Activated T-cell treated with anti-CD3 and anti-CD28 coated beads for 48 hours (primary cell): ENCODE measurements around the gene HAPSTR1.
"Not testable (repeated sequence)": the region's sequence is repeated elsewhere in the genome, so short reads cannot be mapped to it uniquely, and the experiment has no call there.

Experiments used
- DNase-seq: peaks from one replicate; pipeline ENCODE4 v3.0.0-alpha.2; 2020; ENCODE audit warnings: low read depth

Gene HAPSTR1

DNA sequence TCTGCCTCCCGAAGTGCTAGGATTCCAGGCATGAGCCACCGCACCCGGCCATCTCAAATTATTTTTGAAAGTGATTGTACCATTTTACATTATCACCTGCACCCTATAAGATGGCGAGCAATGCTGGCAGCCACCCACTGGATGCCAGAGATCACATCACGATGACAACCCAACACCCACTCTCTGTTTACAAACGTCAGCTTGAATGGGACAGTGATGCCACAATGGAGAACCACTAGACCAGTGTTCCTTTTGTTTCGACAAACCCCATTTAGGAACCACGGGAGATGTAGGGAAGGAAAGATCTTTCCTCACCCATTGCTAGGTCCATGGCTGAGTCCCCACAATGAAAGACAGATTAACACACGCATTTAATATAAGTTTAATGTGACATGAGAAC is 20.1 kb upstream of the HAPSTR1 start:
- no peak for DNase-seq

DNA sequence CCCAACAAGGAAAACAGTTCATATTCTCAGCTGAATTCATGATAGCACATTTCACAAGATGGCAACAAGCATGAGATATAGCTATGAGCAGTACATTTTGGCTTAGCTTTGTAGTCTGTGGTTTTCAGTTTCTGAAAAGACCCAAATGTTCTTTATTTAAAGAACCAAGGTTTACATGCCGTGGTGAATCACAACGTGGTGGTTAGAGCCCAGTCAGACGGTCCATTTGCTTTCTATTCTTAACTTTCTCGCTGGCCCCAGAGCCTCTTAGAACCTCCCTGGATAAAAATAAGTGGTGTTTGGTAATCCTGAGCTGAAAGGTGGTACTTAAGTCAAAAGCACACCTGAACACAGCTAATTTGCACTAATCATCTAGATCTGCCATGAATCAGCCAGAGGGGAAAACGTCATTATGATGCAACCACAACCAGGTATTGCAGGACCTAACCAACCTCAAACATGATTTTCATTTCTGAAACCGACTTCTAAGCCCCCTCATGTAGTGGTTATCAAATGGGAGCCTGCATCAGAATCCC is 18.6 kb upstream of the HAPSTR1 start:
- DNase-seq: peak; percentile 30

DNA sequence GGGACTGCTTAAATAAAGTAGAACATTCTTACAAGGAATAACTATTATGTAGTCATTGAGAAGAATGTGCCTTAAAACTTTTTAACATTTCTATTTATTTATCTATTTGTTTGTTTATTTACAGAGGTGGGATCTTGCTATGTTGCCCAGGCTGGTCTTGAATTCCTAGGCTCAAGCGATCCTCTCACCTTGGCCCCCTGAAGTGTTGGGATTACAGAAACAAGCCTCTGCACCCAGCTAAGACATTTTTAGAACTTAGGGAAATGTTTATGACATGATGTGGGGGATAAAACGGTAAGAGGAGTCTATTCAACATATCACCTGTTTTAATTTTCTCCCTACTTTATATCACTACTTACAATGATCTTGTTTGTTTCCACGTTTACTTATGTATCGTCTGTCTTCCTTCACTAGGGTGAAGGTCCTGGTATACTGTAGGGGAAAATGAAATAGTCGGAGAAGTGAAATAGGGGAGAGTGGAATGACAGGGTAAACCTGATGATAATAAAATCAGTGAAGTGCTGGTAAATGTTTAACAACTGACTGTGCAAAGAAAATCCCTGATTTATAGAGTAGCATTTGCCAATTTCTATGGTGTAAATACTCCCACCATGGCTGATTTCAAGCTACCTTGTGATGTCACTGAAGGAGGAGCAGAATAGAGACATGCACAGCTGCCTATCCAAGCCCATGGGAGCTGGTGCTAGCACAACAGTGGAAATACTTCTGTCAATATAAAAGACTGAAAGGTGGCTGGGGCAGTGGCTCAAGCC is 16.0 kb upstream of the HAPSTR1 start:
- DNase-seq: no peak

DNA sequence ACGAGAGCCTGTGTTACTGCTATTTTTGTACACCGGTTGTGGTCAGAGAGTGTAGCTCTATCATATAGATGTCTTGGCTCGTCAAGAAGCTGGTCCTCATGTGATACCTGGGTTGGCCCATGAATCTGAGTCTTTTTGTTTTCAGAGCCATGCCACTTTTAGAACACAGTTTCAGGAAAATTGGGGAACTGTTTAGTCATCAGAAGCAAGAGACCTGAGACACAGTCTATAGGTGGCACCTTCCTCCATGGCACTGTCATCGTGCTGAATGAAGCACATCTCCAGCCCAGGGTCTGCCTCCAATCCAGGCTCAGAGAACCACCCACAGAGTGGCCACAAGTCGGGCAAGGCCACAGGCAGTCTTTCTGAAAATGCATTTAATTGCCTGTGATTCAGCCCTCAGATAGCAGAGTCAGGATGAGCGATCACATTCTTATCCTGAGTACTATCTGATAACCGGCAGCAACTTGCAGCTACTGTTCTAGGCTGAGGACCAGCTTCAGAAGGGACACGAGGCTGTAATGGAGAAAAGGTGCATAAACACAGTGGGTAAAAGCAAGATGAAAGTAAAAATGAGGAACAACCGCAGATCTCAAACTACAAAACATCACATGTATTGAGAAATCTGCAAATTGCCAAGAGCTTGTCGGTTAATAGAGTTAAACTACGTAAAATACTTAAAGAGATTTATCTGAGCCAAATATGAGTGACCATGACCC is 14.2 kb upstream of the HAPSTR1 start:
- DNase-seq: peak; percentile 44

DNA sequence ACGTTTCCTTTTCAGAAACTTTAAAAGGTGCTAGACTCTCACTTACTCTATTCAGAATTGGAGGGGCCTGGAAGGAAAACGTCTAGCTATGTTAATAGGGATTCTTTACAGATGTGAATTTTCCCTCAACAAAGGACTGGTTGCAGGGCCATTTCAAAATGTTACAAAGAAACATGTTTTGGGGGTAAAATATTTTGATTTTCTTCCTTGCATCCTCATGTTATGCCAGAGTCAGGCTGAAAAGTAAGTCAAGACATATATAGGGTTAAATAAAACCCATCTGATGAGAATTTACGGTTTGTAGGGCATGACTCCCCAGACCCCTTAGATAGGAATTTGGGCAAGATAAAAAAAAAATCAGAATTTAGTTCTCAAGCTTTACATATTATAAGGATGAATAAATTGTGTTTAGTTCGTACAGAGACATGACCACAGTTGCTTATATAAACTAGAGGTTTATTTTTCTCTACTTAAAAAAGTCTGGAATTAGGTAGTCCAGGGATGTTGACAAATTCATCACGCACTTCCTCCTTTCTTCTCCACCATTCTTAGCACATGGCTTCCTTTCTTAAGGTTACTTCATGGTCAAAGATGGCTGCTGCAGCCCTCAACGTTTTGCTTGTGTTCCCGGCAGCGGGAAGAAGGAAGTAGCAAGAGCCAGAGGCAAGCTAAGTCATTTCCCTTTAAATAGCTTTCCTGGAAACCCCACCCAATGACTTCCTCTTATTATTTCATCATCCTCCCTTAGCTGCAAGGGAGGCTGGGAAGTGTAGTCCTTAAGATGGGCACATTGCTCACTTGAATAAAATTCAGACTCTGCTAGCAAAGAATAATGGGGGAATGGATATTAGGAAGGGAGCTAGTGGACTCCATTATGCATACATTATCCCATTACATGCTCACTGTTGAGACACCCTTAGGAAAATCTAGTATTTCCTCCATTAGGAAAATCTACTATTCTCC is 12.7 kb upstream of the HAPSTR1 start:
- not testable (repeated sequence) for DNase-seq

DNA sequence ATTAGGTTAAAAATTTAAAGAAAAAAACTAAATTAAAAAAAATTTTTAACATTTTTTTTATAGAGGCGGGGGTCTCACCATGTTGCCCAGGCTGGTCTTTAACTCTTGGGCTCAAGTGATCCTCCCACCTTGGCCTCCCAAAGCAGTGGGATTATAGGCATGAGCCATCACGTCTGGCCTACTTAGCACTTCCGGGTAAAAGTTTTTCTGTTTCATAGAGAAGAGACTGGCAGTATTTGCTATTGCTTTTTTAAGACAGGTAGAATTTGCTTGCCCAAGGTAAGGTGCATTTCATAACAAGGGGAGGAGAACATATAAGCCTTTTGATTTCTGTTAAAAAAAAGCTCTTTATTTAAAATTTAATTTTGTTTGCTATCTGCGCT is 12.0 kb upstream of the HAPSTR1 start:
- DNase-seq: no peak

DNA sequence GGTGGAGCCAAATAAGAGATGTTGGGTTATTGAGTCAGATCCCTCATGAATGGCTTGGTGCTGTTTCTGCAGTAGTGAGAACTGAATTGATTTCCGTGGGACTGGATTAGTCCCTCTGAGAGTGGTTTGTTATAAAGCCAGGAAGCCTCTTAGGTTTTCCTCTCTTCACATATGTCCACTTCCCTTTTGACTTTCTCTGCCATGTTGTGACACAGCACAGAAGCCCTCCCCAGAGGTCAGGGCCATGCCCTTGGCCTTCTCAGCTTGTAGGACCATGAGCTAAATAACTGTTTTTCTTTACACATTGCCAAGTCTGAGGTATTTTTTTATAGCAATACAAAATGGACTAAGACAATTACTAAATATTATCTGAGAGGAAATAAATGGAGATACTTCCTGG is 10.3 kb upstream of the HAPSTR1 start:
- DNase-seq: no peak

DNA sequence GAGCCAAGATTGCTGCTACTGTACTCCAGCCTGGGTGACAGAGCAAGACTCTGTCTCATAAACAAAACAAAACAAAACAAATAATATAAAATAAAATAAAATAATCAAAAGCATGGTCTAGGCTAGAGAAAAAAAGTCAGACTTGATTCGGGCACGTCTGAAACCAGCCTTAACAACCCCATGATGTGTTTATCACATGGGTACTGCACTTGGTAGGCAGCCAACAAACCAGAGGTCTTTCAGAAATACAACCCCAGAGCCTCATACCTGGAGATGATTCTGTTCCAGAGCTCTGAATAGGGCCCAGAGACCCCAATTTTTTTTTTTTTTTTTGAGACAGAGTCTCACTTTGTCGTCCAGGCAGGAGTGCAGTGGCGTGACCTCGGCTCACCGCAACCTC is 9.6 kb upstream of the HAPSTR1 start:
- no peak for DNase-seq

DNA sequence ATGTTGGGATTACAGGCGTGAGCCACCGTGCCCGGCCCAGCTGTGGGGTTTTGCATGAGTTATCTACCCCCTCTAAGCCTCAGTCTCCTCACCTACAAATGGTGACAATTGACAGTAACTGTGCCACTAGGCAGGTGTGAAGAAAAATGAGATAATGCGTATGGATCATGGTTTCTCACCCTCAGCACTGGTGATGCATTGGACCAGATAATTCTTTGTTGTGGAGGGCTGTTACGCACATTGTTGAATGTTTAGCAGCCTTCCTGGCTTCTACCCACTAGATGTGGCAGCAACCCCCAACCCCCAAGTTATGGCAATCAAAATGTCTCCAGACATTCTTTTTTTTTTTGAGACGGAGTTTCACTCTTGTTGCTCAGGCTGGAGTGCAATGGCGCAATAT is 9.0 kb upstream of the HAPSTR1 start:
- no peak for DNase-seq

DNA sequence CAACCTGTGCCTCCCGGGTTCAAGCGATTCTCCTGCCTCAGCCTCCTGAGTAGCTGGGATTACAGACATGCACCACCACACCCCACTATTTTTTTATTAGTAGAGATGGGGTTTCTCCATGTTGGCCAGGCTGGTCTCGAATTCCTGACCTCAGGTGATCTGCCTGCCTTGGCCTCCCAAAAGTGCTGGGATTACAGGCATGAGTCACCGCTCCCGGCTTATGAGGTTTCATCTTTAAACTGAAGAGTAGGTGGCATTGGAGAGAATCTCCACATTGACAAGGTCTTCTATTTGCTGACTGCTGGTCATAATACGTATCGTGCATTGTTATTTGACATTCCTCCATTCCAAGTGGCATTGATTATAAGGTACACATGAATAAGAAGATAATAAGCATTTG is 3.7 kb upstream of the HAPSTR1 start:
- not testable (repeated sequence) for DNase-seq

DNA sequence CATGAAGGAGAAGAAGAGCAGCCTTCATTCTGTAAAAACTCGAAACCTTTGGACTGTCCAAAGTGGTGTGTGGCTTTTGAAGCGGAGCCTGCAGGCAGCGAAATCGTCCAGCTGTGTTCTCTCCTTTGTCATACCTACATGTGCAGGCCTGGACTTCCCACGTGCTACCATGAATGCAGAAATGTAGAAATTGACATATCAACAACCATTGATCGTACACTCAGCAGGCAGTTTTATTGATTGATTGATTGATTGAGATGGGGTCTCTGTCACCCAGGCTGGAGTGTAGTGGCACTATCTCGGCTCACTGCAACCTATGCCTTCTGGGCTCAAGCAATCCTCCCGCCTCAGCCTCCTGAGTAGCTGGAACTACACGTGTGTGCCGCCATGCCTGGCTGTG is 2.6 kb upstream of the HAPSTR1 start:
- DNase-seq: no peak

DNA sequence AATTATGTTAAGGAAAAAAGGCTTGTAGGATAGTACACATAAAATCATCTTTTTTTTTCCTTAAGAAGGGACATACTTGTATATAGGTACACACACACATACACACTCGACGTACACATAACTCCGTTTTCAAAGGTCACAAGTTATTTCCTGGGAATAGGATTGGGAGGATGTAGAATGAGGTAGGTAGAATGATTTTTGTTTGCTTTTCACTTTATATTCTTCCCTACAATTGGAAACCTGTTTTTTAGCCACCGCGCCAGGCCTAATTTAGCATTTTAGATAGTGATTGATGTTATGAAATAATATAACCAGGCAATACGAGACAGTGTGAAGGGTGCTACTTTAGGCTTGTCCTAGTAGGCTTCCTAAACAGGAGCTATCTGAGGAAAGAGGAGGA is 1.8 kb upstream of the HAPSTR1 start:
- DNase-seq: no peak

DNA sequence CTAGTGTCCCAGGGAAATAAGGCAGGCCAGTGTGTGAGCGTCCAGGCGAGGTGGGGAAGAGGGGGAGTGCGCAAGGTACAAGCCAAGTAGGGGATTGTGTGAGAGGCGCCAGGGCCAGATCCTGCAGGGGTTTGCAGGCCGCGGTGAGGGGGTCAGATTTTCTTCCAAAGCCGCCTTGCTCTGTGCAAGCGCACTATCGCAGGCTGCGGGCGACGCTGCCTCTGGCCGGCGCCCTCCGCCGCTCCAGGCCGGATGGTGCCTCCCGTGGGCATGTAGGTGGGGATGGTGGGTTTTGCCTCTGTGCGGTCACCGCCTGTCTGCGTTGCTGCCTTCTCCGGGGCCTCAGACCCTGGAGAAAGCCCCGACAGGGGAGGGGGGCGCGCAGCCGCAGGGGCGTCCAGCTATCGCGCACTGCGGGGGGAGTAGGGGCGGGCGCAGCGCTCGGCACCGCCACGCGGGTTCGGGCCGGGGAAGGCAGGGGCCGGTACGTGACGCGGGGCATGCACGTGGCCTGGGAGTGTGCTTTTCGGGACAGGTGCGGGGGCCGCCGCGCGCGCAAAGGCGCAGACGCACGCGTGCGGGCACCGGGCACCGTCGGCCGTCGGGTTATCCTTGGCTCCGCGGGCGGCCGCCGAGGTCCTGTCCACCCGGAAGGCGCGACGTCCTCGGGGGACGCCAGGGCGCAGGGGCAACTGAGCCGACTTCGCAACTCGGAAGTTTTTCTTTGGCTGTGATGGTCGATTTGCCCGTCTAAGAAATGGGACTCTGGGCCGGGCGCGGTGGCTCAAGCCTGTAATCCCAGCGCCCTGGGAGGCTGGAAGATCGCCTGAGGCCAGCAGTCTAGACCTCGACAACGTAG is 1.1 kb upstream of the HAPSTR1 start:
- DNase-seq: peak; percentile 46

DNA sequence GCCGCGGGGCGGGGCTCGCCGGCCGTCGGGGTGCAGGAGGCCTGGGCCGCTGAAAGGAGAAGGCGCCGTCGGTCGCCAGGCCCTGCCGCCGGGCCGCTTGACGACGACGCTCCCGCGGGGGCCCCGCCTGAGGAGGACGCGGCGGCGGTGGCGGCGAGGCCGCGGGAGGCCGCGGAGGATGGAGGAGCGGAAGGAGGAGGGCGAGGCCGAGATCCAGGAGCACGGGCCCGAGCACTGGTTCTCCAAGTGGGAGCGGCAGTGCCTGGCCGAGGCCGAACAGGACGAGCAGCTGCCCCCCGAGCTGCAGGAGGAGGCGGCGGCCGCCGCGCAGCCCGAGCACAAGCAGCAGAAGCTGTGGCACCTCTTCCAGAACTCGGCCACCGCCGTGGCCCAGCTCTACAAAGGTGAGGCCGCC is 430 bp downstream of the HAPSTR1 start:
- no peak for DNase-seq

DNA sequence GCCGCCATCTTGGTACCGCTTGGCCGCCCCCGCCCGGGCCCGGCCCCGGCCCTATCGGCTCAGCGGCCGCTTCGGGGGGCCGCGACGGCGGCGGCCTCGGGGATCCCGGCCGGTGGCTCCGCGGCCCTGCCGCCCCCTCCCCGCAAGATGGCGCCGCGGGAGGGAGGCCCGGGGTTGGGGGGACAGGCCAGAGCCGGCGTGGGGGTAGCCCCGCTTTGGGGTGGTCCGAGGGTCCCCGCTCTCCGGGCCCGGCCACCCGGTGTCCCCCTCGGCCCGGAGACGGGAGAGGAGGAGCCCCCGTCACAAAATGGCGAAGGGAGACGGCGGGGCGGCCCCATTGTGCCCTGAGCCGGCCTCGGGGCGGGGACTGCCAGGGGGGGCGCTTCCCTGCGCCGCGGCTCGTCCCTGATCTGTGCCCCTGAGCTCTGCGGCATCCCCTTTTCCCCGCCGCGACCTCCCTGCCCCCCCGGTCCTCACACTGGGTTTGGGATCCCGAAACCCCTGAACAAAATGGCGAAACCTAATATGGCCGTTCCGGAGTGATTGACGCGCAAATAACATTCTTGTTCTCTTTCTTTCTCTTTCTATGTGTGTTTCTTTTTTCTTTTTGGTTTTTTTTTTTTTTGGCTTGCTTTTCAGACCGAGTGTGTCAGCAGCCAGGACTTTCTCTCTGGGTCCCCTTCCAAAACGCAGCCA is 986 bp downstream of the HAPSTR1 start:
- DNase-seq: peak; percentile 48

DNA sequence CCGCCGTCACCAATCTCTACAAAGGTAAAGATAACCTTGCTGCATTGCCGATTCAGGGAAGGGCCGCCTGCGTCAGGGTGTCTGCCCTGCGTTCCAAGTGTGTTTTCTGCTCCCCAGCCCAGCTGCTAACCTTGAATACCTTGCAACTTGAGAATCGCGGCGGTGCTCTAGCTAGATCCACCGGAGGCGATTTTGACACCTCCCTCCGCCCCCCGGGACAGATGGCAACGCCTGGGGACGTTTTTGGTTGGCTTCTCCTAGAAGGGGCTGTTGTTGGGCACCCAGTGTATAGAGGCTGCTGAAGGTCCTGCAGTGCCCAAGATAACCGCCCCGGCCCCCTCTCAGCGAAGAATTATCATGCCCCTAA is 1.5 kb downstream of the HAPSTR1 start:
- DNase-seq: peak; percentile 34

DNA sequence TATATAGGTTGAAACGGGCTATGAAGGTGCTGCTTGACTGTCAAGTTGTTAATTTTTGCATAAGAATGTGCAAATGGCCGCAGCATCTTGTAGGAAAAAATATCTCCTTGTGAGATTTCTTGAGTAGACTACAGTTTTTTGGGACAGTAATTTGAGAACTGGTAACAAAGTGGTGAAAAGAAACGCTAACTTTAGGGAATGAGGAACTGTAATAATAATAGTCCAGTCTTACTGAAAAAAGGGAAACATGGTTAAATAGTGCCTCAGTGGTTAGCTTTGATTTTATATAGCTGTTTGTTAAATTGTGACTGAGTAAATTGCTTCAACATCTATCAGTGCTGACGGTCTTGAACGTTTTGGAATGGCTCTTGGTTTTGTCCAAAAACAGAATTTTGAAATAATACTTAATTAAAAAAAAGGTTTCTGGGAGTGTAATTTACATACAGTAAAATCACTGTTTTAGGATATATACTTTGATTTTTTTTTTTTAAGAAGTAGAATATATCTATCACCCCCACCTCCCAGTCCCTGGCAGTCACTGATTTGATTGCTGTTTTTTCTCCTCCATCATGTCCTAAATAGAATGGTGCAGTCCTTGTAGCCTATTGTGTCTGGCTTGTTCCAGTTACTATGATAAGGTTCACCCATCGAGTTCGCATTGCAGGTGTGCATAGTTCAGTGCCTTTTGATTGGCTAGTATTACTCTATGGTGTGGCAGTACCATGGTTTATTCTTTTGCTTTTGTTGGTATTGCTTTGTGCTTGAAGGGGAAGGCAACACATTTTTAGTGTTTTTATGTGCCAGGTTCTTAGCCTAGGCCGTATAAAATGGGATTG is 2.8 kb downstream of the HAPSTR1 start:
- no peak for DNase-seq

DNA sequence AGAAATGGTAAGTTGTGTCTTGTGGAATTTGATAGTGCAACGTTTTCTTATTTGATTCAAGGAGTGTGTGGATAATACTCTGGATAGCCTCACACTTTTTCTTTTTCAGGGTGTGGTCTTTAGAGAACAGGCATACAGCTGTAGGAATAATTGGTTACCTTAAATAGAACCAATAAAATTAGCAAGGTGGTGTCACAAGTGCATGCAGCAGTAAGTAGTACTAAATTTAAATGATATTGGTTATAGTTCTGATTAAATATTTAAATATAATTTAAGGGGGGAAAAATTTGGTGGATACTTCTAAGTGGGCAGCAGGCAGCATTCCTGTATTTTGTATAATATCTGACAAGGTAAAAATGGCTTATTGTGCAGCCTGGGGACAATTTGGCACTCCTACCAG is 3.7 kb downstream of the HAPSTR1 start:
- DNase-seq: no peak

DNA sequence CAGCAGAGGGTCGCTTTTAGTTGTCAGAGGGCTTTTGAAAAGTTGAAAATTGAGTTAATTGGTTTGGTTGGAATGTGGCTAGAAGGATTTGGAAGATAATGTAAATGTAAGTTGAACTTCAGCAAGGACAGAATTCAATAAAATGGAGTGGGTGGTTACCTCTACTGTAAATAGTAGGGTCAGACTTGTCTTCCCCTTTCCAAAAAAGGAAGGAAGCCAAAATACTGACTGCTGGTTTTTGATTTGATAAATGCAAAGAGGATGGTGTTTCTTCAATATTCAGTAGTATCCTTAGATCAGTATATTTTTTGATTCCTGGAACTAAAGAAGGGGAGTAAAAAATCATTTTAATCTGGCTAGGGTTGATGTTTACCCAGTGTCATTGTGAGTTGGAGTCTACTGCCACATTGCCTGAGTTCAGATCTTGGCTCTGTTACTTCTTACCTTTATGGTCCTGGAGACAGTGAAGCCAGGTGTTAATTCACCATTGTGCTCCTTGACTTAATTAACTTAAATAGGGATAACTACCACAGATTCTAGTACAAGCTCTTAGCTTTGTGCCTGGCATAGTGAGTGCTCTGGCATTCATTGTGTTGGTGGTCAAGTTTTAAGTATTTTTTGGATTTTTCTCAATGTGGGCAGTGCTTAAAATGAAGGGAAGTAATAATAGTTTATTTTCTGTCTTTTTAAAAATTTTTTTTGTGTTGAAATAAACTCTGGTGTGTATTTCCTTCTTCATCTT is 4.4 kb downstream of the HAPSTR1 start:
- DNase-seq: no peak
